ENCODE data around the gene RRP12.

DNA sequence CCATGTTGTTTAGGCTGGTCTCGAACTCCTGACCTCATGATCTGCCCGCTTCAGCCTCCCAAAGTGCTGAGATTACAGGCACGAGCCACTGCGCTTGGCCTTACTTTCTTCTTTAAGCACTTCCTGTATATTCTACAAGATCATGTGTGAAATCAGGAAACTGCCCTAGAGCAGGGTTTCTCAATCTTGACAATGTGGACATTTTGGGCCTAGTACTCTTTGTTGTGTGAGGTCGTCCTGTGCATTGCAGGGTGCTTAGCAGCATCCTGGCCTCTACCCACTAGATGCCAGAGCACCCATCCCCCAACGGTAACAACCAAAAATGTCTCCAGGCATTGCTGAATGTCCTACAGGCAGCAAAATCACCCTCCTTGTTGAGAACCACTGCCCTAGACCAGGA lies 24.7 kb downstream of the RRP12 start:
- TF ChIP-seq POLR2A (IDR thresholded peaks at IDR 0.05; ENCODE audit: low read length) (no peak), GATA1 (IDR thresholded peaks at IDR 0.05; ENCODE audit: low read depth, low read length) (no peak)
